ENCODE measurements around the gene SLC16A6.
A peak's percentile ranks its signal among the peaks of the same experiment; 100 is the strongest.
"Not testable (repeated sequence)": the region's sequence is repeated elsewhere in the genome, so short reads cannot be mapped to it uniquely, and the experiment has no call there.

SLC16A6 gene

GRCh38 chr17:68289473-68289872 is 1.5 kb downstream of the SLC16A6 start:
- ATAC-seq, result no peak

DNA sequence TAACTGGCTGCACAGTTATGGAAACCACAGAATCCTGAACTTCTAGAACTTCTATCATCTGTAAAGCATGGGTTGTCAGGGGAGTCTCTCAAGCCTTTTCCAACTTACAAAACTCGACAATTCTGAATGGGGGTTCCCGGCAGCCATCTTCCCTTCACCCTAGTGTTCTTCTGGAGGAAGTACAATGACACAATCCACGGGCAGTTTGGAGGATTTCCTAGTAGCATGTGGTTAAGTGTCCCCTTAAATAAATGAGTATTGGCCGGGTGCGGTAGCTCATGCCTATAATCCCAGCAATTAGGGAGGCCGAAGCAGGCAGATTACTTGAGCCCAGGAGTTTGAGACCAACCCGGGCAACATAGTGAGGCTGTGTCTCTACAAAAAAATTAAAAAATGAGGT is 2.1 kb downstream of the SLC16A6 start:
- no peak for ATAC-seq

GRCh38 chr17:68288375-68288774 is 2.6 kb downstream of the SLC16A6 start:
- no peak for ATAC-seq

DNA sequence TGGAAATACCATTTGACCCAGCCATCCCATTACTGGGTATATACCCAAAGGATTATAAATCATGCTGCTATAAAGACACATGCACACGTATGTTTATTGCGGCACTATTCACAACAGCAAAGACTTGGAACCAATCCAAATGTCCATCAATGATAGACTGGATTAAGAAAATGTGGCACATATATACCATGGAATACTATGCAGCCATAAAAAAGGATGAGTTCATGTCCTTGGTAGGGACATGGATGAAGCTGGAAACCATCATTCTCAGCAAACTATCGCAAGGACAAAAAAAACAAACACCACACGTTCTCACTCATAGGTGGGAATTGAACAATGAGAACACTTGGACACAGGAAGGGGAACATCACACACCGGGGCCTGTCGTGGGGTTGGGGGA is 9.0 kb downstream of the SLC16A6 start:
- not testable (repeated sequence) for ATAC-seq

DNA sequence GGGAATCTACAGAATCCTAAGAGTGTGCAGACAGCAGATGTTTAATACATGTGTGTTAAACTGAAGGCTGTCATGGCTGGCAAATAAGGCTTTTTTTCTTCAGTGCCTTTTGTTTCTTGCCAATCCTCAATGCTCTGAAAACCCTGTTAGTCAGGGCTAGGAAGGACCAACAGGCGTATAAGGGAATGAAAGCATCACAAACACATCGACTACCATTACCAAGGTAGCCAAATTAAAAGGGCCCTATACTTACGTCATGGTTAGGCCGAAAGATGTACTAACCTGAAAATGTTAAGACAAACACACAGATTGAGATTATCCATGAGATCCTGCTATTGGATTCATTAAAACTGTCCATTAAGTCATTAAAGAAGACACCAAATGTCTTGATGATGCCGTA is 13.1 kb downstream of the SLC16A6 start:
- ATAC-seq, result no peak

GRCh38 chr17:68276339-68276738 is 14.6 kb downstream of the SLC16A6 start:
- ATAC-seq, result not testable (repeated sequence)

- ATAC-seq, result no peak
Measured at GRCh38 chr17:68273722-68274121, 17.2 kb downstream of the SLC16A6 start.

- not testable (repeated sequence) for ATAC-seq
Measured at GRCh38 chr17:68265833-68266232, 25.1 kb downstream of the SLC16A6 start.

- ATAC-seq, result peak; percentile 35 to 39
Measured at GRCh38 chr17:68263101-68263681, 27.7 kb downstream of the SLC16A6 start.

- not testable (repeated sequence) for ATAC-seq
Measured at GRCh38 chr17:68262467-68262866, 28.5 kb downstream of the SLC16A6 start.

DNA sequence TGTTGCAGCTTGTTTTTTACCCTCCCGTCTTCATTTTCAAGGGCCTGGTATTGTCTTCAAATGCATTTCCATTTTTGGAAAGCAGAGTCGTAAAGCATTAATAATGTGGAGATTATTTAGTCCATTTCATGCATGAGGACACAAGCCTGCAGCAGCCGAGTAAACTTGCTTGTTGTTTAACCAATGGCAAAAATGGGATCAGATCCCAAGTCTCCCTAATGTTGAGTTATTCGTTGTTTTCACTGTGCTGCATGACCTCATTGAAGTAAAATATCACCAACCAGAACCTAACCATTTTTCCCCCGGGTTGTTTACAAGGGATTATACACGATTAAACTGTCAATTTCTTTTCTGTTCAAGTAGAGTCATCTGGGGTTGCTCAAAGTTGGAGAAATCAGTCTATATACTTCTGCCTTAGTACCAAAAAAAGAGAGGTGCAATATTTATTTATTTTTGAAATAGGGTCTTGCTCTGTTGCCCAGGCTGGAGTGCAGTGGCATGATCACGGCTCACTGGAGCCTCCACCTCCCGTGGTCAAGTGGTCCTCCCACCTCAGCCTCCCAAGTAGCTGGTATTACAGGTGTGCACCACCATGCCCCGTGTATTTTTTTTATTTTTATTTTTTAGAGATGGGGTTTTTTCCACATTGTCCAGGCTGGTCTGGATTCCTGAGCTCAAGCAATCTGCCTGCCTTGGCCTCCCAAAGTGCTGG is 30.7 kb downstream of the SLC16A6 start:
- ATAC-seq, result no peak

DNA sequence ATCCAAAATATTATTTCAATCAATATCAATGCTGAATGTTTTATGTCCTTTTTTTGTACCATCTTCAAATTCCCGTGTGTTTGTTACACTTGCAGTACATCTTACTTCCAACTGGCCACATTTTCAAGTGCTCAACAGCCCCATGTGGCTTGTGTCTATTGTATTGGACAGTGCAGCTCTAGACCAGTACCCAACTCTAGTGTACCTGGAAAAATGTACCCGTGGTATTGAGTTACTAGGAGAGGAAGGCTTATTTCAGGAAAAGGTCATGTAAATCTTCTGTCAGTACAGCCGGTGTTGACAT is 31.3 kb downstream of the SLC16A6 start:
- ATAC-seq, result not testable (repeated sequence)

DNA sequence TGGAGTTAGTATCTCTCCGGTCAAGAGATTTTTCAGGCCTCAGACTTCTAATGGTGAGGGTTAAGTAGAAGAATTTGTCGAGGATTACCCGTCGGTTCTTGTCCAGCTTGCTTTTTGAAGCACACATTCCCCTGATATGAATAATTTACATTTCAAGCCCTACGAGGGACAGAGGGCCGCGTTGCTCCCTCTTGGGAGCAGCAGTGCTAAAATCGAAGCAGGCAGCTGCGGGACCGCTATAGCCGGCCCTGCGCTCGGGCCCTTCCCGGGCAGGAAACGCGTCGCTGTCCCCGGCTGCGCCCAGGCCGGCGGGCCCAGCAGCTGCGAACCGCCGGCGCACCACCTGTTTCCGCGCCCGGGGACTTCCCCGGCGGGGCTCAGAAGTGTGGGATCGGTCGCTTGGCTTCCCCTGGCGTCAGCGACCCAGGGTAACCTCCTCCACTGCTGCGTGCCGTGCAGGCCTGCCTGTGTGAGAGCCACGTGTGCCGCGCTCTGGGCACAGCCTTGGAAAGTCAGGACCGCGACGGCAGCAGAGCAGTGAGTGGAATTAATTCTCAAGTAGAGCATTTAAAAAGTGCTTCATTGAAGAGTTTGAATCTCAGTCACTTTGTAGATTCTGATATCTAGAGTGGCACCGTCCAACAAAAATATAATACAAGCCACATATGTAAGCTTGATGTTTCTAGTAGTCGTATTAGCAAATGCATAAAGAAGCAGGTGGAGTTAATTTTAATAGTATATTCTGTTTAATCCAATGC is 31.9 kb downstream of the SLC16A6 start:
- peak; percentile 82 to 88 for ATAC-seq

GRCh38 chr17:68257934-68258333 is 33.0 kb downstream of the SLC16A6 start:
- peak; percentile 23 to 46 for ATAC-seq

DNA sequence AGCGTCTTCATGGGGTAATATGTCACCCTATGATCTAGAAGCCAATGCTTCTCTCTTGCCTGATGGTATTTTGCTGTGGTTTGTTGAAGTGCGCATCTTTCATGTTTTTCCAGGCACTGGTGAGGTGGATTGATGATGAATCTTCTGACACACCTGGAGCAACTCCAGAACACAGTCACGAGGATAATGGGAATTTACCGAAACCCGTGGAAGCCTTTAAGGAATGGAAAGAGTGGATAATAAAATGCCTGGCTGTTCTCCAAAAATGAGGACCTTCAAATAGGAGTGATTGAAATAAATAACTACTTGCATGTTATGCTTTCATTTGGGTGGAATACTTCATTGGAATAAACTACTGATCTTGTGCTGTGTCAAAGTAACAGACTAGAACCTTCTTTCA is 34.2 kb downstream of the SLC16A6 start:
- ATAC-seq, result not testable (repeated sequence)

DNA sequence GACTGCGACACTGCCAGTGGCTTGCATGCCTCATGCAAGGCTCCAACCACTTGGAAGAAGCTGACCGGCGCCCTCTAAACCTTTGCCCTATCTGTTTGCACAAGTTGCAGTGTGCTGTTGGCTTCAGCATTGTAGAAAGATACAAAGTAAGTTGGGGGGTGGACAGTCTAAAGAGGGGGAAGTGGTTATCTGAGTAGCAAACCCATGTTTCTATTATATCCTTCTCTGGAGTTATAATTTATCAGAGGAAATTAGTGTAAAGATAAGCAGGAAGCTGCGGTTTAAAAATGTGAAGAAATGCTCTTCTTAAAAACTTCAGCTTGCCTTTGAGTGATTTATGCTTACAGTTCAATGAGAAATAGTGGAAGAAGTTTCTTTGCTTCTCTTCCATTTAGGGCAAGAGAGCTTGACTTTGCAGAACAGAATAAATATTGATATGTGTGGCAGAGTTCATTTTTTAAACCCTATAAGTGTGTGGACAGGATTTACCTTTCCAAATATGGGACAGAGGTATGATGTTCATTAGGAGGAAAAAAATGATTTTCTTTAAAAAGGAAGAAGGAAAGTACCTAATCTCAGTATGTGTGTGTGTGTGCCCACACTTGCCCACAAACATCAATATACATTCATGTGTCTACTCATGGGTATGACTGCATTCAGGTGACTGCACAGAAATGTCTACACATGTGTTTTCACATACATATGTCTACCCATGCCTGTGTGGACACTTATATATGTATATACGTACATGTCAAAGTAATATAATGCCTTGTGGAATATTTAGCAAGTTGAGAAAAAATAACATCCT is 35.0 kb downstream of the SLC16A6 start:
- ATAC-seq, result peak; percentile 67 to 77

DNA sequence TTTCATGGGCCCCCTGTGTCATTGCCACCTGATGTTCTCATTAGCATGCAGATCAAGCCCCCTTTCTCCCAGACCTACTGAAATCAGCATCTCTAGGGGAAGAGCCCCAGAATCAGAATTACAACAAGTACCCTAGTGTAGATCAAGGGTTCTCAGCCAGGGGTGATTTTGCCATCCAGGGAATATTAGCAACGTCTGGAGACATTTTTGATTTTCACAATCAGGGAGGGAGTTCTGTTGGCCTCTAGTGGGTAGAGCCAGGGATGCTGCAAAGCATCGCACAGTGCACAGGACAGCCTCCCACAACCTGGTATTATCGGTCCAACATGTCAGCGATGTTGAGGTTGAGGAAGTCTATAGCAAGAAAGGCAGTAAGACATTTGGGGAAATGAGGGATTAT is 35.8 kb downstream of the SLC16A6 start:
- ATAC-seq, result no peak

GRCh38 chr17:68253426-68253825 is 37.5 kb downstream of the SLC16A6 start:
- ATAC-seq, result peak in 1 of 2 donors; percentile 6

DNA sequence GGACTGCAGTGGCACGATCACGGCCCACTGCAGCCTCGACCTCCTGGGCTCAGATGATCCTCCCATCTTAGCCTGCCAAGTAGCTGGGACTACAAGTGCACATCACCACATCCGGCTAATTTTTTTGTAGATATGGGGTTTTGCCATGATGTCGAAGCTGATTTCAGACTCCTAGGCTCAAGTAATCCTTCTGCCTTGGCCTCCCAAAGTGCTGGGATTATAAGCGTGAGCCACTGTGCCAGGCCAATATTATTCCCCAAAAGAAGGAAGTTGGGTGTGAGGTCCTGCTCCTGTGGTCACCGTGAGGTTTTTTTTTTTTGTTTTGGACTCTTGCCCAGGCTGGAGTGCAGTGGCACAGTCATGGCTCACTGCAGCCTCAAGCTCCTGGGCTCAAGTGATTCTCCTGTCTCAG is 41.6 kb downstream of the SLC16A6 start:
- ATAC-seq, result no peak

GRCh38 chr17:68248891-68249290 is 42.0 kb downstream of the SLC16A6 start:
- peak; percentile 40 to 44 for ATAC-seq

DNA sequence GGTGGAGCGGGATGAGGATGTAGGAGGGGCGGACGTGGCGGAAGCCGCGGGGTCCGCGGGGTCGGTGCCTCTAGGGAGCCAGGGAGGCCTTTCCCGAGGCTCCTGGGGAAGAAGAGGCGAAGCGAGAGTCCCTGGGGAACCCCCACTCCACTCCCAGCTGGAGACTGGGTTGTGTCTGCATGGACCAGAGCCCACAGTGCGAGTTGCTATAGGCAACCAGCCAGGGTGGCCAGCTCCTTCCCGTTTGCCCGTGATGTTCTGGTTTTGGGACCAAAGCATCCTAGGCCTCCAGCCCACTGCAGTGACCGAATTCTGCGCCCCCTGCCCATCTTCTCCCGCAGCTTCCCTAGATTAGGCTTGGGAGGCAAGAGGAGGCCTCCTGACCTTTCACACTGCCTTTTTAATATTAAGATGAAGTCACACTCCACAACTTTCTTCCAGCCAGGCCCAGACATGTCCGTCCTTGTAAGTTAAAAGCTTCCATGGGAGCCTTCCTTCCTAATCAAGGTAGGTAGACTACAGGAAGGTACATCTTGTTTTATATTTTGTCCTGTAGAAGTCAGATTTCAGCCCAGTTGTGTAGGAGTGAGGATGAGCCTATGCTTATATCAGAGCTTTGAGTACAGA is 42.6 kb downstream of the SLC16A6 start:
- ATAC-seq, result peak; percentile 12 to 15

- peak; percentile 73 to 77 for ATAC-seq
Measured at GRCh38 chr17:68247445-68248198, 43.3 kb downstream of the SLC16A6 start, which contains the start of gene AMZ2. Gene AMZ2, plus strand, starts transcription at chr17:68248043. Its CDS starts 2,145 bp downstream, at chr17:68250188.
